Transverse colon (tissue), 4 donors: ENCODE measurements around the gene COL23A1.

Experiments used
- POLR2AphosphoS5 ChIP-seq, 3 donors: sonication (generic); formaldehyde crosslinking; IDR thresholded peaks; one replicate each; pipeline ENCODE4 v1.6.1; 2016; ENCODE audit warnings: antibody characterized with exemption in 3 of 3
- TF ChIP-seq, protein P1 (sequence below), 5 experiments: fragments of 200-600 bp in 3 of 5; fragments of 450-650 bp in 2 of 5; sonication (generic) in 3 of 5; IDR thresholded peaks; 1 replicate in 2 of 5; 2 replicates in 3 of 5; pipeline ENCODE4 v1.5.1; 2016 to 2017; ENCODE audit warnings: antibody characterized with exemption in 5 of 5, inconsistent platforms in 3 of 5, mild to moderate bottlenecking in 2 of 5, moderate library complexity in 1 of 5

DNA sequence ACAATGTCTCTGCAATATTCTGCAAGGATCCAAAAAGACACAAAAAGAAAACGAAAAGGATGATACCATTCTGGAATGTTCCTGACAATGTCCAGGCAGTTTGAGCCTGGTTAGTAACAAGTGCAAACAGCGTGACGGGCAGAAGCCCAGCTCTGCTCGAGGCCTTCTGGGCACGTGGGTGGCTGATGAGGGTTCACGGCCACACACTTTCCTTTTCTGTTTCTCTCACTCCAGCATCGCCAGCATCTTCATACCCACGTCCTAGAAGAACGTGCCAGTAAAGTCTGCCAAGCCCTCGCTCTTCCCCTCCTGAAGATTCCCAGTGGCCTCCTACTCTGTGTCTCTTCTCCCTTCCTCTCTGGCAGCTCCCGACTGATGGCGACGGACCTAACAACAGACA is 36.7 kb downstream of the COL23A1 start:
- TF ChIP-seq, protein P1, sequence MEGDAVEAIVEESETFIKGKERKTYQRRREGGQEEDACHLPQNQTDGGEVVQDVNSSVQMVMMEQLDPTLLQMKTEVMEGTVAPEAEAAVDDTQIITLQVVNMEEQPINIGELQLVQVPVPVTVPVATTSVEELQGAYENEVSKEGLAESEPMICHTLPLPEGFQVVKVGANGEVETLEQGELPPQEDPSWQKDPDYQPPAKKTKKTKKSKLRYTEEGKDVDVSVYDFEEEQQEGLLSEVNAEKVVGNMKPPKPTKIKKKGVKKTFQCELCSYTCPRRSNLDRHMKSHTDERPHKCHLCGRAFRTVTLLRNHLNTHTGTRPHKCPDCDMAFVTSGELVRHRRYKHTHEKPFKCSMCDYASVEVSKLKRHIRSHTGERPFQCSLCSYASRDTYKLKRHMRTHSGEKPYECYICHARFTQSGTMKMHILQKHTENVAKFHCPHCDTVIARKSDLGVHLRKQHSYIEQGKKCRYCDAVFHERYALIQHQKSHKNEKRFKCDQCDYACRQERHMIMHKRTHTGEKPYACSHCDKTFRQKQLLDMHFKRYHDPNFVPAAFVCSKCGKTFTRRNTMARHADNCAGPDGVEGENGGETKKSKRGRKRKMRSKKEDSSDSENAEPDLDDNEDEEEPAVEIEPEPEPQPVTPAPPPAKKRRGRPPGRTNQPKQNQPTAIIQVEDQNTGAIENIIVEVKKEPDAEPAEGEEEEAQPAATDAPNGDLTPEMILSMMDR (IDR thresholded peaks at IDR 0.05), result no peak
- peak in 2 of 3 donors; percentile 32 to 47 for TF ChIP-seq POLR2AphosphoS5 (IDR thresholded peaks at IDR 0.05)
